ENCODE measurements around the gene DUOX1.
A peak's percentile ranks its signal among the peaks of the same experiment; 100 is the strongest.

DNA sequence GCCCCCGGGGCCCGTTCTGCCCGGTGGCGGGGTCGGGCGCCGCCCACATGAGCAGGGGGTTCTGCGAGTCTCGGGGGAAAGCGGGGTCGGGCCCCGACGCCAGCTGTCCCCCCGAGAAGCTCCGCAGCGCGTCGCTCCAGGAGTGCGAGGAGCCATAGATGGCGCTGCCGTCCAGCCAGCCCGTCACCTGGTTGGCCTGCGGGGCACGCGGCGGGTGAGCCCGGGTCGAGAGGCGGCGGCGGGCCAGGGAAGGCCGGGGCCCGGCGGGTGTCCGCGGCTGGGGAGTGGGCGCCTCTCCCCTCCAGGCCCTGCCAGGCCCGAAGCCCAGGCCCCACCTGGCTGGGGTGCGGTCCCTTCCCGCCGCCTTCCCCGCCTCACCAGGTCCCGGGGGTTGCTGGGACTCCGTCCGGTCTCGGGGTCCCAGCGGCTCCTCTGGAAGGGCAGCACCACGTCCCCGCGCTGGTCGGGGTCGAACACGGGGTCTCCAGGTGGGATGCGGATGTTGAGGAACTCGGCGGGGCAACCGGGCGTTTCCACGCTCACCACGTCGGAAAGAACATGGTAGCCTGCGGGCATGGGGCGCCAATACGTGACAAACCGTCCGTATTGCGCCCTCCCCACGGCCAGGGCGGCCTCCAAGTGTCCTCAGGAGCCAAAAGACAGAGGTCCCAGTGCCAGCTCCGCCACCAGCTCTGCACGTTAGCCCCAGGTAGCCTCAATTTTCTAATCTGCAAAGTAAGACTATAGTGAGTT is 18.2 kb upstream of the DUOX1 start:
- TF ChIP-seq, protein P1, sequence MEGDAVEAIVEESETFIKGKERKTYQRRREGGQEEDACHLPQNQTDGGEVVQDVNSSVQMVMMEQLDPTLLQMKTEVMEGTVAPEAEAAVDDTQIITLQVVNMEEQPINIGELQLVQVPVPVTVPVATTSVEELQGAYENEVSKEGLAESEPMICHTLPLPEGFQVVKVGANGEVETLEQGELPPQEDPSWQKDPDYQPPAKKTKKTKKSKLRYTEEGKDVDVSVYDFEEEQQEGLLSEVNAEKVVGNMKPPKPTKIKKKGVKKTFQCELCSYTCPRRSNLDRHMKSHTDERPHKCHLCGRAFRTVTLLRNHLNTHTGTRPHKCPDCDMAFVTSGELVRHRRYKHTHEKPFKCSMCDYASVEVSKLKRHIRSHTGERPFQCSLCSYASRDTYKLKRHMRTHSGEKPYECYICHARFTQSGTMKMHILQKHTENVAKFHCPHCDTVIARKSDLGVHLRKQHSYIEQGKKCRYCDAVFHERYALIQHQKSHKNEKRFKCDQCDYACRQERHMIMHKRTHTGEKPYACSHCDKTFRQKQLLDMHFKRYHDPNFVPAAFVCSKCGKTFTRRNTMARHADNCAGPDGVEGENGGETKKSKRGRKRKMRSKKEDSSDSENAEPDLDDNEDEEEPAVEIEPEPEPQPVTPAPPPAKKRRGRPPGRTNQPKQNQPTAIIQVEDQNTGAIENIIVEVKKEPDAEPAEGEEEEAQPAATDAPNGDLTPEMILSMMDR (IDR thresholded peaks at IDR 0.05; ENCODE audit: insufficient read depth, low read depth, low read length): no peak
- TF ChIP-seq EZH2 (IDR thresholded peaks at IDR 0.05; ENCODE audit: insufficient read depth, low read length): peak; percentile 12

Data from astrocyte (in vitro differentiated cells and primary cell).